ENCODE data around the gene MRPS26. TPM values are rescaled to one million over a fixed set of nuclear protein-coding genes. Genes with fewer than 3 reads are reported as not detected.
"Not testable (repeated sequence)": the region's sequence is repeated elsewhere in the genome, so short reads cannot be mapped to it uniquely, and the experiment has no call there.

MRPS26 gene
- total RNA-seq, 1 experiment from 2014 or later: 66.5 TPM

- not testable (repeated sequence) for H3K4me2 ChIP-seq (ENCODE audit: low read depth, low read length, poor library complexity, severe bottlenecking); H3K9me3 ChIP-seq (ENCODE audit: low read length); H3K27me3 ChIP-seq (ENCODE audit: low read length); H3K4me1 ChIP-seq (ENCODE audit: low read length); DNase-seq; H3K79me2 ChIP-seq (ENCODE audit: low read length); H3K9me2 ChIP-seq (replicated peaks; ENCODE audit: insufficient read depth, low read length); H2AFZ ChIP-seq (ENCODE audit: low read length); H3K4me3 ChIP-seq (ENCODE audit: low read length); H4K20me1 ChIP-seq (ENCODE audit: insufficient read depth, low read depth, low read length); H3K27ac ChIP-seq (ENCODE audit: low read length); H3K9ac ChIP-seq (ENCODE audit: low read length); H3K36me3 ChIP-seq (ENCODE audit: insufficient read depth, low read length)
These were observed 27.4 kb downstream of the MRPS26 start for GRCh38 chr20:3073251-3073643.

GRCh38 chr20:3074812-3075211 is 29.0 kb downstream of the MRPS26 start:
- DNase-seq: no peak
- Histone ChIP-seq H3K9me3 (ENCODE audit: low read length) (no peaks in the 10 kb centered on the region), H3K9me2 (replicated peaks; ENCODE audit: insufficient read depth, low read length) (no peaks in the 10 kb centered on the region), H3K4me1 (ENCODE audit: low read length) (no peaks in the 10 kb centered on the region), H3K36me3 (ENCODE audit: insufficient read depth, low read length) (no peaks in the 10 kb centered on the region), H3K9ac (ENCODE audit: low read length) (no peak overlapping the region), H3K27ac (ENCODE audit: low read length) (no peak overlapping the region), H3K27me3 (ENCODE audit: low read length) (no peaks in the 10 kb centered on the region), H3K4me2 (ENCODE audit: low read depth, low read length, poor library complexity, severe bottlenecking) (no peak overlapping the region), H3K79me2 (ENCODE audit: low read length) (no peaks in the 10 kb centered on the region), H3K4me3 (ENCODE audit: low read length) (no peak overlapping the region), H4K20me1 (ENCODE audit: insufficient read depth, low read depth, low read length) (no peaks in the 10 kb centered on the region), H2AFZ (ENCODE audit: low read length) (no peak overlapping the region)

GRCh38 chr20:3075315-3075714 is 29.5 kb downstream of the MRPS26 start:
- H3K9me3 ChIP-seq (ENCODE audit: low read length); H3K4me2 ChIP-seq (ENCODE audit: low read depth, low read length, poor library complexity, severe bottlenecking); H4K20me1 ChIP-seq (ENCODE audit: insufficient read depth, low read depth, low read length); DNase-seq; H3K79me2 ChIP-seq (ENCODE audit: low read length); H3K27ac ChIP-seq (ENCODE audit: low read length); H3K9ac ChIP-seq (ENCODE audit: low read length); H2AFZ ChIP-seq (ENCODE audit: low read length); H3K4me3 ChIP-seq (ENCODE audit: low read length); H3K36me3 ChIP-seq (ENCODE audit: insufficient read depth, low read length); H3K4me1 ChIP-seq (ENCODE audit: low read length); H3K9me2 ChIP-seq (replicated peaks; ENCODE audit: insufficient read depth, low read length); H3K27me3 ChIP-seq (ENCODE audit: low read length): not testable (repeated sequence)

- Histone ChIP-seq H3K4me3 (ENCODE audit: low read length) (no peak overlapping the region), H3K27ac (ENCODE audit: low read length) (no peak overlapping the region), H3K27me3 (ENCODE audit: low read length) (no peaks in the 10 kb centered on the region), H3K9me2 (replicated peaks; ENCODE audit: insufficient read depth, low read length) (no peaks in the 10 kb centered on the region), H3K9ac (ENCODE audit: low read length) (no peak overlapping the region), H3K79me2 (ENCODE audit: low read length) (no peaks in the 10 kb centered on the region), H3K4me2 (ENCODE audit: low read depth, low read length, poor library complexity, severe bottlenecking) (no peak overlapping the region), H2AFZ (ENCODE audit: low read length) (peak overlapping the region; percentile 2; the same call in 1 of the 2 replicates), H3K9me3 (ENCODE audit: low read length) (no peaks in the 10 kb centered on the region), H3K4me1 (ENCODE audit: low read length) (no peaks in the 10 kb centered on the region), H3K36me3 (ENCODE audit: insufficient read depth, low read length) (no peaks in the 10 kb centered on the region), H4K20me1 (ENCODE audit: insufficient read depth, low read depth, low read length) (no peaks in the 10 kb centered on the region)
- DNase-seq: no peak
These were observed 31.8 kb downstream of the MRPS26 start for GRCh38 chr20:3077618-3078134.

DNA sequence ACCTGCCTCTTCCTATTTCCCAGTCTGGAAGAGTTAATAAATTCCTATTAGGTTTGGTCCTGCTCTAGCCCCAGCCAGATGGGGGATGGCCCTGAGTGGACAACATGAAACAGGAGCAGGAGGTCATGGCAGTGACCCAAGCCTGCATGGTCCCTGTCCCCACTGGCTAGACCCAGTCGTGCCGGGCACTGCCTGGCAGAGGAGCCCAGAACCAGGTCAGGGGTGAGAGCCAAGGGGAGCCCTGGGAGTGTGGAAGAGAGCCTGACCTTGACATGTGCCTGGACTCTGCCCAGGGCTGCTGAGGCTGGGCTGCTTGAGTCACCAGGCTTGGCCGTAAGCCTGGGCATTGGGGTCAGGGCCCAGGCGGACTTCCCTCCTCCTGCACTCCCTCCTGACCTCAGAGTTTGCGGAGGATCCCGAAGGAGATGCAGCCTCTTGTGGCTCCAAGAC is 35.1 kb downstream of the MRPS26 start:
- no peak overlapping the region for H3K4me2 ChIP-seq (ENCODE audit: low read depth, low read length, poor library complexity, severe bottlenecking)
- H3K9me2 ChIP-seq (replicated peaks; ENCODE audit: insufficient read depth, low read length): no peaks in the 10 kb centered on the region
- no peaks in the 10 kb centered on the region for H3K4me1 ChIP-seq (ENCODE audit: low read length)
- no peaks in the 10 kb centered on the region for H4K20me1 ChIP-seq (ENCODE audit: insufficient read depth, low read depth, low read length)
- no peak overlapping the region for H2AFZ ChIP-seq (ENCODE audit: low read length)
- H3K27me3 ChIP-seq (ENCODE audit: low read length): no peaks in the 10 kb centered on the region
- no peak overlapping the region for H3K27ac ChIP-seq (ENCODE audit: low read length)
- H3K4me3 ChIP-seq (ENCODE audit: low read length): no peak overlapping the region
- H3K36me3 ChIP-seq (ENCODE audit: insufficient read depth, low read length): no peaks in the 10 kb centered on the region
- H3K79me2 ChIP-seq (ENCODE audit: low read length): no peaks in the 10 kb centered on the region
- DNase-seq: no peak
- no peaks in the 10 kb centered on the region for H3K9me3 ChIP-seq (ENCODE audit: low read length)
- H3K9ac ChIP-seq (ENCODE audit: low read length): no peak overlapping the region

DNA sequence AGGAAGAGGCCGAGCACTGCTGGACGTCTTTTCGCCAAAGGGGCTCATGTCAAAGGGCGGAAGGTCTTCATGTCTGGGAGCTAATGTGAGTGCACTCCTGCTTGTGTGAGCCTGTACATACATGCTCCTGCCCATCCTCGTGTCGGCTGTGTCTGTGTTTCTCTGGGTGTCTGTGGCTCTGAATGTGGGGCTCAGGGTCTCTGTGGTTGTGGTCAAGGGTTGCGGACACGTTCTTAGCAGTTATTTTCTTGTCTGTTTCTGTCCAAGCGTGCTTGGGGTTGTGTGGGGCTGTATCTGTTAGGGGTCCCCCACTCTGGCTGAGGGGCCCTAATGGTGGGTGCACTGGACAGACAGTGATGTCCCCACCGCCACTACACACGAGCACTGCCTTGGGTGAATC is 35.8 kb downstream of the MRPS26 start:
- no peak for DNase-seq
- H3K4me1 ChIP-seq (ENCODE audit: low read length): no peaks in the 10 kb centered on the region
- no peaks in the 10 kb centered on the region for H3K9me2 ChIP-seq (replicated peaks; ENCODE audit: insufficient read depth, low read length)
- H3K36me3 ChIP-seq (ENCODE audit: insufficient read depth, low read length): no peaks in the 10 kb centered on the region
- H3K9ac ChIP-seq (ENCODE audit: low read length): no peak overlapping the region
- no peak overlapping the region for H3K4me2 ChIP-seq (ENCODE audit: low read depth, low read length, poor library complexity, severe bottlenecking)
- H3K27ac ChIP-seq (ENCODE audit: low read length): no peak overlapping the region
- no peaks in the 10 kb centered on the region for H3K27me3 ChIP-seq (ENCODE audit: low read length)
- H3K4me3 ChIP-seq (ENCODE audit: low read length): no peak overlapping the region
- H3K9me3 ChIP-seq (ENCODE audit: low read length): no peaks in the 10 kb centered on the region
- H4K20me1 ChIP-seq (ENCODE audit: insufficient read depth, low read depth, low read length): no peaks in the 10 kb centered on the region
- H3K79me2 ChIP-seq (ENCODE audit: low read length): no peaks in the 10 kb centered on the region
- no peak overlapping the region for H2AFZ ChIP-seq (ENCODE audit: low read length)

DNA sequence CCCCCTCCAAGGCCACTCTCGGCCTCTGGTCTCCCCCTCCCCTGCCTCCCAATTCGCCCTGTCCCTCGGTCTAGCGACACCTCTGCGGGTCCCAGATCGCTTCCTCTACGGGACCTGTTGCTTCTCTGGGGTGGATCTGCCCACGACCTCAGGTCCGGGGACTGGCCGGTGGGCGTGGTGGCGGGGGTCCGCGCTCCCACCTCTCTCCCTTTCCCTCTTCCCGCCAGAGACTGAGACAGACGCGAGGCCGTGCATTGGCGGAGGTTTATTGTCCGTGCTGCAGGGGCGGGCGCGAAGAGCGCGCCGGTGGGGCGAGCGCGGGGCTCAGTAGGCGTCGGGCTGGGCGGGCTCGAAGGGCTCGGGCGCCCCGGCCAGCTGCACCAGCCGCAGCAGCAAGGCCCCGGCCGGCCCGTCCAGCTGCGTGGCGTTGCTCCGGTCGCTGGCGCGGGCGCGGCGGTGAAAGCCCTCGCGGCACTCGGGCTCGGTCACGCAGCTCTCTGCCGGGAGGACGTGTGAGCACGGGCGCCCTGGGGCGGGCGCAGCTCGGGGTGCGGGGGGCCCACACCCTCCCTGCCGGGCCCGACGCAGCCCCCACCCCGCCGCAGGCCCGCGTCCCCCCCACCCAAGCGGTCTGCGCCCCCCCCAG is 36.6 kb downstream of the MRPS26 start:
- H3K4me2 ChIP-seq (ENCODE audit: low read depth, low read length, poor library complexity, severe bottlenecking): no peak overlapping the region
- no peaks in the 10 kb centered on the region for H3K79me2 ChIP-seq (ENCODE audit: low read length)
- no peaks in the 10 kb centered on the region for H3K4me1 ChIP-seq (ENCODE audit: low read length)
- no peak overlapping the region for H3K27ac ChIP-seq (ENCODE audit: low read length)
- H2AFZ ChIP-seq (ENCODE audit: low read length): no peak overlapping the region
- no peaks in the 10 kb centered on the region for H3K36me3 ChIP-seq (ENCODE audit: insufficient read depth, low read length)
- no peaks in the 10 kb centered on the region for H3K27me3 ChIP-seq (ENCODE audit: low read length)
- no peaks in the 10 kb centered on the region for H4K20me1 ChIP-seq (ENCODE audit: insufficient read depth, low read depth, low read length)
- no peak for DNase-seq
- no peak overlapping the region for H3K4me3 ChIP-seq (ENCODE audit: low read length)
- no peaks in the 10 kb centered on the region for H3K9me3 ChIP-seq (ENCODE audit: low read length)
- no peak overlapping the region for H3K9ac ChIP-seq (ENCODE audit: low read length)
- H3K9me2 ChIP-seq (replicated peaks; ENCODE audit: insufficient read depth, low read length): no peaks in the 10 kb centered on the region

DNA sequence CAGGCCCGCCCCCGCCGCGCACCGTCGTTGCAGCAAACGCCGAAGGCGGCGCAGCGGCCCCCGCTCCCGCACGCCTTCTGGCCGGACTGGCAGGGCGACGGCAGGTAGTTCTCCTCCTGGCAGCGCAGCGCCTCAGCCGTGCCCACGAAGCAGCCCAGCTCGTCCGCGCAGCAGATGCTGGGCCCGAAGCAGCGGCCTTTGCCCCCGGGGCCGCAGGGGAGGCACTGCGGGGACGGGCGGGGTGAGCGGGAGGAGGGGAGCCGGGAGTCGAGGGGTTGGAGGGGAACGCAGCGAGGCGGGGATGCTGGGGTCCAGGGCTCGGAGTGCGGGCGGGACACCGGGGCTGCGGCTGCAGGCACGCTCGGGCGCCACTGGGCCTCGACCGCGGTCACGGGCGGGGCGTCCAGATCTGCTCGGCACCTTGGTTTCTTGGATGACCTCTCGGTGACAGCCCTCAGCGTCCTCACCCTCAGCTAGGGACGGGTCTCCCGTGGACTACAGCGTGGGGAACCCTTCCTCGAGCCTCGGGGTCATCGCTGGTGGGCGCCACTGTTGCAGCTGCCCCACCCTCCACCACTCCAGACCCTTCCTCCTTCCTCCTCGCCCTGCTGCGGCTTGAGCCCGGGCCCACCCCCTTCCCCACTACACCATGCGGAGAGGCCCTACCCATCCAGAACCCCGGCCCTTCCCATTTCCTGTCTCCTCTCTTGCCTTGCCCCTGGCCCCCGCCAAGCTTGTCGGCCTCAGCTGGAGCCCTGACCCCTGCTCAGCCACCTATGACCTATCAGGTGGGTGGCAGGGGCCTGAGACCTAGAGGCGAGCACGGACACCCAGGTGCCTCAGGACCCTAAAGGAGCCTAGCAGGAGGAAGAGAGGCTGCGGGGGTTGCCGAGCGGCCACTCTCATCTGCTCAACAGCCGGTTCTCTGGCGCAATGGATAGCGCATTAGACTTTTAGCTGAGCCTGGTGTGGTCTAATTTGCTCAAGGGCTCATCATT is 37.4 kb downstream of the MRPS26 start:
- no peaks in the 10 kb centered on the region for H3K9me2 ChIP-seq (replicated peaks; ENCODE audit: insufficient read depth, low read length)
- no peak overlapping the region for H3K4me2 ChIP-seq (ENCODE audit: low read depth, low read length, poor library complexity, severe bottlenecking)
- H3K4me3 ChIP-seq (ENCODE audit: low read length): no peak overlapping the region
- no peaks in the 10 kb centered on the region for H3K79me2 ChIP-seq (ENCODE audit: low read length)
- no peaks in the 10 kb centered on the region for H3K27me3 ChIP-seq (ENCODE audit: low read length)
- H3K36me3 ChIP-seq (ENCODE audit: insufficient read depth, low read length): no peaks in the 10 kb centered on the region
- no peak overlapping the region for H3K9ac ChIP-seq (ENCODE audit: low read length)
- H2AFZ ChIP-seq (ENCODE audit: low read length): no peak overlapping the region
- no peaks in the 10 kb centered on the region for H3K4me1 ChIP-seq (ENCODE audit: low read length)
- no peak for DNase-seq
- no peak overlapping the region for H3K27ac ChIP-seq (ENCODE audit: low read length)
- H4K20me1 ChIP-seq (ENCODE audit: insufficient read depth, low read depth, low read length): no peaks in the 10 kb centered on the region
- H3K9me3 ChIP-seq (ENCODE audit: low read length): no peaks in the 10 kb centered on the region
